ENCODE measurements around the gene SEPHS1.

- TF ChIP-seq CTCF (IDR thresholded peaks at IDR 0.05; ENCODE audit: insufficient read depth, low read length) (no peak), GABPA (IDR thresholded peaks at IDR 0.05; ENCODE audit: low read depth) (no peak), POLR2AphosphoS5 (IDR thresholded peaks at IDR 0.05; ENCODE audit: low read depth) (no peak), SPI1 (IDR thresholded peaks at IDR 0.05; ENCODE audit: borderline replicate concordance, low read depth) (no peak)
Measured at GRCh38 chr10:13376297-13376696, 28.2 kb upstream of the SEPHS1 start.

Measured in HL-60 (cell line).